ENCODE results near the gene PRKCE.
A peak's percentile ranks its signal among the peaks of the same experiment; 100 is the strongest.

Gene PRKCE

DNA sequence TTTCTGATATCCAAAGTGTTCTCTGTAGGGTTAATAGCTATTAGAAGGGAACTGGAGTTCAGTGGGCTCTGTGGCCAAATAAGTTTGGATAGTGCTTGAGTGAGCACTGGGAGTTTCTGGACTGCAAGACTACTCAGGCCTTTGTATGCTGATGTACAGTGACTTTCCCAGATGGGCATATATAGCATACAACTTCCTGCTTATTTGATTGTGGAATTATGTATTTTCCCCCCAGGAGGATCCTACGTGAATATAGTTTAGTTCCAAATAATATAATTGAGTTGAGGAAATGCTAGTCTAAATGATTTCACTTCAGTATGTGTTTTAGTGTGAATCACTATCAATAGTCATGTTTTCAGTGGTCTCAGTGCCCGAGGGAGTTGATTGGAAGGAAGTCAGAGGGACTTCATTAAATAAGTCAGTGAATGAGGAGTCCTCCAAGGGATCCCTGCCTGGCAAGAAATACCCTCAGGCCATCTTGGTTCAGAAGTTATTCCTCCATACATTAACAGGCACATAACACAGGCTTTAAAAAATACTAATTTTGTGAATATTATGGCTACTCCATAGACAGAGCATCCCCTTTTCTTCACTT lies 251.4 kb downstream of the PRKCE start:
- no peak for DNase-seq (ENCODE audit: low read depth)
- no peak overlapping the region for H3K4me3 ChIP-seq (ENCODE audit: low read depth, low read length)
- no peak for TF ChIP-seq CTCF (IDR thresholded peaks at IDR 0.05; ENCODE audit: low read depth, low read length, missing control alignments)

GRCh38 chr2:45904267-45904945 lies 252.9 kb downstream of the PRKCE start:
- H3K4me3 ChIP-seq (ENCODE audit: low read depth, low read length): no peak overlapping the region
- DNase-seq (ENCODE audit: low read depth): peak; percentile 53
- no peak for TF ChIP-seq CTCF (IDR thresholded peaks at IDR 0.05; ENCODE audit: low read depth, low read length, missing control alignments)

- no peak overlapping the region for H3K4me3 ChIP-seq (ENCODE audit: low read depth, low read length)
- no peak for DNase-seq (ENCODE audit: low read depth)
- no peak for TF ChIP-seq CTCF (IDR thresholded peaks at IDR 0.05; ENCODE audit: low read depth, low read length, missing control alignments)
These were observed 253.6 kb downstream of the PRKCE start for GRCh38 chr2:45904946-45905631.

DNA sequence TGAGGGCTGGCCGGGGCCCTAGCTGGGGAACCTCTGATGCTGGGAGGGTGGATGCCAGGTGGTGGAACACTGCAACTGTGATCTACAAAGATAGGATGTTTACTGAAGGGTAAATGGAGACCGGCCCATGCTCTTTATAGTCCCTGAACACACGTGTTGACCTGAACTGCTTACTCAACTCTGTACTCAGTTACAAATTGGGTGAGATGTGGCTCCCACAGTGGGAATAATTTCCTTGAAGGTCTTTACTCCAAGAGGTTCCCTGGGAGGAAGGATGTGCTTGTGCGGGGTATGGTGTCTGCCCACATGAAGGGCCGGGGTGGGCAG lies 254.1 kb downstream of the PRKCE start:
- no peak for TF ChIP-seq CTCF (IDR thresholded peaks at IDR 0.05; ENCODE audit: low read depth, low read length, missing control alignments)
- no peak for DNase-seq (ENCODE audit: low read depth)
- H3K4me3 ChIP-seq (ENCODE audit: low read depth, low read length): no peak overlapping the region

- DNase-seq (ENCODE audit: low read depth): no peak
- no peak for TF ChIP-seq CTCF (IDR thresholded peaks at IDR 0.05; ENCODE audit: low read depth, low read length, missing control alignments)
- no peak overlapping the region for H3K4me3 ChIP-seq (ENCODE audit: low read depth, low read length)
These were observed 256.1 kb downstream of the PRKCE start for GRCh38 chr2:45907592-45907991.

GRCh38 chr2:45908316-45909170 lies 257.1 kb downstream of the PRKCE start:
- H3K4me3 ChIP-seq (ENCODE audit: low read depth, low read length): no peak overlapping the region
- no peak for DNase-seq (ENCODE audit: low read depth)
- TF ChIP-seq CTCF (IDR thresholded peaks at IDR 0.05; ENCODE audit: low read depth, low read length, missing control alignments): no peak
